ENCODE measurements around the gene MTRFR. TPM values are rescaled to one million over a fixed set of nuclear protein-coding genes. Genes with fewer than 3 reads are reported as not detected.

The MTRFR gene
- total RNA-seq, 1 experiment from 2014 or later, result 14.8 TPM

- no peak overlapping the region for H2BK120ac ChIP-seq (ENCODE audit: low read depth, low read length, poor library complexity, severe bottlenecking)
- peaks cover 0 to 9% of the 10 kb centered on the region in 2 experiments; a peak in 1 of 5 replicates for H3K9me3 Mint-ChIP-seq
- H3K4me2 ChIP-seq (ENCODE audit: insufficient read depth, insufficient read length, low read length), result no peak overlapping the region
- peaks cover 9% of the 10 kb centered on the region; the same call in 1 of the 2 replicates for H3K79me2 ChIP-seq (ENCODE audit: insufficient read depth, low read length)
- no peak overlapping the region for H3T11ph ChIP-seq (ENCODE audit: low read length)
- H3K27me3 ChIP-seq (ENCODE audit: insufficient read depth, low read length), result no peaks in the 10 kb centered on the region
- H2AK5ac ChIP-seq (ENCODE audit: insufficient read length, low read length), result no peak overlapping the region
- no peak overlapping the region for H3K23ac ChIP-seq (ENCODE audit: insufficient read length, low read depth, low read length)
- peak overlapping the region; percentile 24 to 93 (median 89); a peak in 4 of 7 replicates for H3K27ac Mint-ChIP-seq
- no peak overlapping the region for H2BK15ac ChIP-seq (ENCODE audit: low read depth, low read length)
- no peak overlapping the region for H2BK12ac ChIP-seq (ENCODE audit: insufficient read length, low read depth, low read length)
- H4K5ac ChIP-seq (ENCODE audit: insufficient read length, low read depth, low read length), result no peak overlapping the region
- H3K9me3 ChIP-seq (ENCODE audit: control insufficient read depth, low read depth, low read length), result no peaks in the 10 kb centered on the region
- peaks cover 57 to 61% of the 10 kb centered on the region in 2 experiments for H3K4me1 Mint-ChIP-seq
- no peak overlapping the region for H2BK20ac ChIP-seq (ENCODE audit: low read depth, low read length, poor library complexity, severe bottlenecking)
- no peaks in the 10 kb centered on the region for H3K23me2 ChIP-seq (ENCODE audit: insufficient read length, low read depth, low read length, poor library complexity, severe bottlenecking)
- H3K4me1 ChIP-seq (ENCODE audit: insufficient read depth, low read length), result peaks cover 2% of the 10 kb centered on the region; the same call in 1 of the 2 replicates
- H3K9ac ChIP-seq (ENCODE audit: extremely low read depth, insufficient read length, low read length), result no peak overlapping the region
- H3K56ac ChIP-seq (ENCODE audit: insufficient read length, low read depth, low read length), result no peak overlapping the region
- H3K27me3 Mint-ChIP-seq (ENCODE audit: low read depth), result no peaks in the 10 kb centered on the region
- no peak overlapping the region for H4K91ac ChIP-seq (ENCODE audit: insufficient read length, low read depth, low read length)
- H3K79me1 ChIP-seq (ENCODE audit: insufficient read depth, low read depth, low read length, poor library complexity, severe bottlenecking), result peaks cover 2% of the 10 kb centered on the region
- H2BK5ac ChIP-seq (ENCODE audit: insufficient read length, low read length), result no peak overlapping the region
- no peaks in the 10 kb centered on the region for H4K20me1 ChIP-seq (ENCODE audit: control insufficient read depth, insufficient read depth, insufficient read length)
- no peak overlapping the region for H3K4me3 Mint-ChIP-seq
- no CpG with 5 or more reads among the region's 8 CpGs for WGBS (ENCODE audit: extremely low coverage, insufficient read length, low lambda C conversion rate)
- no peak overlapping the region for H3K18ac ChIP-seq (ENCODE audit: insufficient read length, low read depth, low read length)
- H3K36me3 Mint-ChIP-seq (ENCODE audit: insufficient read depth in 1 of 3, low read depth in 3 of 3), result peaks cover 43 to 93% (median 88%) of the 10 kb centered on the region in 3 experiments
- no peak overlapping the region for H4K8ac ChIP-seq (replicated peaks; ENCODE audit: insufficient read length, low read depth, low read length)
- TF ChIP-seq CTCF (conservative IDR thresholded peaks at IDR 0.05), result no peak
- no peak overlapping the region for H3K27ac ChIP-seq (ENCODE audit: insufficient read length, low read depth, low read length)
- DNase-seq, result no peak
- no peak overlapping the region for H3K4ac ChIP-seq (ENCODE audit: low read depth, low read length)
- H2AFZ ChIP-seq (ENCODE audit: low read length), result no peak overlapping the region
- H3K14ac ChIP-seq (ENCODE audit: insufficient read depth, low read length), result no peak overlapping the region
Measured at GRCh38 chr12:123263196-123263817, 30.1 kb downstream of the MTRFR start.
